ENCODE measurements around the gene CIRBP.

DNA sequence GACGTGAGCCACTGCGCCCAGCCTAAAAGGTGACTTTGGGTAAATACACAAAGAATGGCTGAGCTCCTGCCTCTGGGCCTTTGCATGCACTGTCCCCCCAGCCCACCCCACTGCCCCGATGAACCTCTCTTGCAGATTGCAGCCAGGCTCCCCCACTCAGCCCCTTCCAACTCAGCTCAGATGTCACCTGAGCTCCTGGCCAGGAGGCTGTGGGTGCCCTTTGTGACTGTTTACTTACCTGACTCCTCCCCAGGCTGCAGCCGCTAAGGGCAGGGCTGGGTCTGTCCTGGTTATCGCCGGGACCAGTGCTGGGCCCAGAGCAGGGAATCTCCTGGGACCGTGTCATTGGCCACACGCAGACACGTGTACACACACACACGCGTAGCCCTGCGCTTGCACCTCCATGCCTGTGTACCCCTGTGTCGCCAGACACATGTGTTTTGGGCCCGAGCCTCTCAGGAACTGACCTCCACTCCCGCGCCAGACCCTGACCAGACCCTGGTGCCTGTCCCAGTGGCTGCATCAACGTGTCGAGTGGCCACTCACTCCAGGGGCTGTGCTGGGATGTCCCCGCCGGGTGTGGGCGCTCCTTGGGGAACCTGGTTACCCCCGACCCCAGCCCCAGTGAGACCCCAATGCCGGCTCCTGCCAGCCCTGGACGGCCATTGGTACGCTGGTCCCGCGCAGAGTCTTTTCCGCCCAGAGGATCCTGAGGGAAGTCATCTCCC lies 35.2 kb downstream of the CIRBP start:
- TF ChIP-seq, protein P1, sequence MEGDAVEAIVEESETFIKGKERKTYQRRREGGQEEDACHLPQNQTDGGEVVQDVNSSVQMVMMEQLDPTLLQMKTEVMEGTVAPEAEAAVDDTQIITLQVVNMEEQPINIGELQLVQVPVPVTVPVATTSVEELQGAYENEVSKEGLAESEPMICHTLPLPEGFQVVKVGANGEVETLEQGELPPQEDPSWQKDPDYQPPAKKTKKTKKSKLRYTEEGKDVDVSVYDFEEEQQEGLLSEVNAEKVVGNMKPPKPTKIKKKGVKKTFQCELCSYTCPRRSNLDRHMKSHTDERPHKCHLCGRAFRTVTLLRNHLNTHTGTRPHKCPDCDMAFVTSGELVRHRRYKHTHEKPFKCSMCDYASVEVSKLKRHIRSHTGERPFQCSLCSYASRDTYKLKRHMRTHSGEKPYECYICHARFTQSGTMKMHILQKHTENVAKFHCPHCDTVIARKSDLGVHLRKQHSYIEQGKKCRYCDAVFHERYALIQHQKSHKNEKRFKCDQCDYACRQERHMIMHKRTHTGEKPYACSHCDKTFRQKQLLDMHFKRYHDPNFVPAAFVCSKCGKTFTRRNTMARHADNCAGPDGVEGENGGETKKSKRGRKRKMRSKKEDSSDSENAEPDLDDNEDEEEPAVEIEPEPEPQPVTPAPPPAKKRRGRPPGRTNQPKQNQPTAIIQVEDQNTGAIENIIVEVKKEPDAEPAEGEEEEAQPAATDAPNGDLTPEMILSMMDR (IDR thresholded peaks at IDR 0.05) = no peak
- TF ChIP-seq POLR2AphosphoS5 (IDR thresholded peaks at IDR 0.05; ENCODE audit: insufficient read depth in 1 of 2, low read depth in 1 of 2) (no peak), POLR2A (IDR thresholded peaks at IDR 0.05) (no peak)

Data from vagina (tissue), 2 donors.